Mammary epithelial cell (primary cell): ENCODE measurements around the gene SPTAN1.

Experiments
- CTCF ChIP-seq, 2 donors: IDR thresholded peaks in 1 of 2; conservative IDR thresholded peaks in 1 of 2; 2 replicates each; pipeline ENCODE4 v1.5.1; 2011 to 2012; ENCODE audit warnings: inconsistent platforms in 2 of 2, low read length in 2 of 2, mild to moderate bottlenecking in 2 of 2, control low read depth in 1 of 2, low read depth in 1 of 2; ENCODE audit not compliant: insufficient read depth in 1 of 2; ENCODE audit errors: extremely low read depth in 1 of 2
- EZH2 ChIP-seq: IDR thresholded peaks from 2 replicates; pipeline ENCODE4 v1.6.1; 2012; ENCODE audit warnings: low read length, inconsistent platforms, borderline replicate concordance

GRCh38 chr9:128631636-128632035, 79.2 kb downstream of the SPTAN1 start:
- TF ChIP-seq CTCF (conservative IDR thresholded peaks at IDR 0.05 in 1 of 2, IDR thresholded peaks at IDR 0.05 in 1 of 2; ENCODE audit: extremely low read depth in 1 of 2, insufficient read depth in 1 of 2, low read depth in 1 of 2, low read length in 2 of 2) (no peak), EZH2 (no peak)
